Keratinocyte (primary cell): ENCODE data around the gene FANCG. TPM values are rescaled to one million over a fixed set of nuclear protein-coding genes. Genes with fewer than 3 reads are reported as not detected.
A peak's percentile ranks its signal among the peaks of the same experiment; 100 is the strongest.

Experiments used
- DNase-seq: peaks from one replicate; pipeline ENCODE4 v3.0.0-alpha.2; 2011; ENCODE audit warnings: low read depth, missing footprints, low spot score
- FAIRE-seq: peaks from 2 replicates; lab custom pipeline; 2011; peaks lifted over from hg19 to GRCh38; lab: Jason Lieb, UNC
- H2AFZ ChIP-seq: 2 replicates; pipeline ENCODE4 v1.6.0; 2012; ENCODE audit warnings: low read length, control low read depth, inconsistent platforms; ENCODE audit not compliant: control insufficient read depth
- H3K27ac ChIP-seq: 2 replicates; pipeline ENCODE4 v1.5.1; 2011; ENCODE audit warnings: low read length; ENCODE audit not compliant: control insufficient read depth, insufficient read depth
- H3K27me3 ChIP-seq: 3 replicates; pipeline ENCODE4 v1.6.0; 2011; ENCODE audit warnings: low read length; ENCODE audit not compliant: control insufficient read depth, insufficient read depth; ENCODE audit errors: extremely low read depth
- H3K36me3 ChIP-seq, 2 experiments: 2 replicates in 1 of 2; 3 replicates in 1 of 2; pipeline ENCODE4 v1.5.1; 2011; ENCODE audit warnings: low read length in 2 of 2, mild to moderate bottlenecking in 1 of 2; ENCODE audit not compliant: control insufficient read depth in 2 of 2, insufficient read depth in 2 of 2; ENCODE audit errors: extremely low read depth in 1 of 2
- H3K4me1 ChIP-seq: 3 replicates; pipeline ENCODE4 v1.5.1; 2011; ENCODE audit warnings: low read length; ENCODE audit not compliant: control insufficient read depth, insufficient read depth; ENCODE audit errors: extremely low read depth
- H3K4me2 ChIP-seq: 3 replicates; pipeline ENCODE4 v1.6.0; 2011; ENCODE audit warnings: low read depth, low read length; ENCODE audit not compliant: control insufficient read depth, insufficient read depth; ENCODE audit errors: extremely low read depth
- H3K4me3 ChIP-seq, 3 experiments: fragments of 200-600 bp in 1 of 3; sonication (generic) in 1 of 3; 2 replicates in 2 of 3; 3 replicates in 1 of 3; pipeline ENCODE4 v1.5.1; 2011 to 2016; ENCODE audit warnings: low read length in 3 of 3, mild to moderate bottlenecking in 3 of 3, control low read depth in 2 of 3, inconsistent platforms in 1 of 3, low read depth in 1 of 3, mixed read lengths in 1 of 3, mixed run types in 1 of 3, moderate library complexity in 1 of 3; ENCODE audit not compliant: control insufficient read depth in 2 of 3, insufficient read depth in 2 of 3; ENCODE audit errors: extremely low read depth in 1 of 3
- H3K79me2 ChIP-seq: 2 replicates; pipeline ENCODE4 v1.6.0; 2012; ENCODE audit warnings: low read length; ENCODE audit not compliant: control insufficient read depth, insufficient read depth
- H3K9ac ChIP-seq: 3 replicates; pipeline ENCODE4 v1.6.0; 2011; ENCODE audit warnings: low read length; ENCODE audit not compliant: control insufficient read depth, insufficient read depth; ENCODE audit errors: extremely low read depth
- H3K9me1 ChIP-seq: 3 replicates; pipeline ENCODE4 v1.6.0; 2011; ENCODE audit warnings: low read length; ENCODE audit not compliant: control insufficient read depth, insufficient read depth; ENCODE audit errors: extremely low read depth
- H3K9me3 ChIP-seq: 2 replicates; pipeline ENCODE4 v1.5.1; 2012; ENCODE audit warnings: low read depth, low read length; ENCODE audit not compliant: control insufficient read depth
- H4K20me1 ChIP-seq: 3 replicates; pipeline ENCODE4 v1.6.0; 2011; ENCODE audit warnings: low read length; ENCODE audit not compliant: control insufficient read depth, insufficient read depth; ENCODE audit errors: extremely low read depth
- EZH2 ChIP-seq: IDR thresholded peaks from one replicate; pipeline ENCODE4 v1.6.1; 2012; ENCODE audit warnings: inconsistent platforms, mild to moderate bottlenecking, low read length, moderate library complexity
- dilution Hi-C: fragments of 300-500 bp; cut with MboI; formaldehyde crosslinking; loops from one replicate; pipeline ENCODE4 v1.7.0; 2020; ENCODE audit warnings: low sequenced_read_pairs; ENCODE audit not compliant: extremely low pct_ligation_motif_present
- polyA plus RNA-seq, 5 experiments: library from polyadenylated mRNA; depleted of rRNA in 3 of 5; stranded (reverse) in 3 of 5; stranded (forward) in 1 of 5; unstranded in 1 of 5; fragments of >200 nt; gene quantifications; 1 replicate in 1 of 5; 2 replicates in 3 of 5; 3 replicates in 1 of 5; pipeline versions ENCODE4 v1.2.1 to v1.2.3, GENCODE V29; 2011 to 2012; ENCODE audit warnings: missing spikeins in 2 of 5, low read depth in 1 of 5, low replicate concordance in 1 of 5
- TF ChIP-seq, protein P1 (sequence below), 3 experiments: IDR thresholded peaks in 1 of 3; conservative IDR thresholded peaks in 1 of 3; optimal IDR thresholded peaks in 1 of 3; 2 replicates in 2 of 3; 3 replicates in 1 of 3; pipeline versions ENCODE3 to v1.5.1; 2011; ENCODE audit warnings: low read length in 3 of 3, mild to moderate bottlenecking in 3 of 3, moderate library complexity in 2 of 3, control low read depth in 1 of 3, inconsistent platforms in 1 of 3; ENCODE audit not compliant: insufficient read depth in 2 of 3; ENCODE audit errors: extremely low read depth in 1 of 3

FANCG gene
- polyA plus RNA-seq, 1 donor (not counting 4 experiments of a cell fraction or from before 2014, with no cell fraction given) = 14.6 TPM

DNA sequence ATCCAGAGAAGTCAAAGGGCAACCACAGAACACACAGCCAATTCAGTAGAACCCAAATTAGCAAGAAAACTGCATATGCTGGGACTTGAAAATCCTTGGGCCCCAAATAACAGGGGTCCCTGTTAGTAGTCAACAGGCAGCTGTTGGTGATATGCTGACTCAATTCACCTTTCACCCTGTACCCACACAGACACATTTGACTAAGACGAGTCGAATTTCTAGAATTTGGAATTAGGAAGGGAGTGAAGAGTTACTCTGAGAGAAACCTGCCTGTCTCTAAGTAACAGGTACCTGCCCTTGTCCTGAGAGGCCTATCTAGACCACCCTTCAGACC is 6.5 kb downstream of the FANCG start:
- H3K9ac ChIP-seq = peak overlapping the region; percentile 97

GRCh38 chr9:35072461-35073278 is 7.1 kb downstream of the FANCG start, which contains the start of gene VCP:
TSS of gene VCP (minus strand) at chr9:35072625. CDS start at chr9:35072353, 272 bp downstream.
- Histone ChIP-seq H4K20me1 (peaks cover 31% of the 10 kb centered on the region), H3K9me3 (no peaks in the 10 kb centered on the region), H3K4me3 (peak within 1 kb of the TSS; percentile 81 to 96 (median 91)), H3K9ac (peak within 1 kb of the TSS; percentile 97), H3K36me3 (peaks cover 9 to 20% of the 10 kb centered on the region in 2 experiments), H3K9me1 (peaks cover 3% of the 10 kb centered on the region), H3K27me3 (no peaks in the 10 kb centered on the region), H3K4me2 (peak within 1 kb of the TSS; percentile 71), H3K79me2 (peaks cover 44% of the 10 kb centered on the region), H3K4me1 (peaks cover 36% of the 10 kb centered on the region), H3K27ac (peak within 1 kb of the TSS; percentile 94), H2AFZ (peak within 1 kb of the TSS; percentile 71)
- FAIRE-seq (peak; percentile 92), DNase-seq (peak; percentile 92)
- TF ChIP-seq EZH2 = no peak
- TF ChIP-seq, protein P1, sequence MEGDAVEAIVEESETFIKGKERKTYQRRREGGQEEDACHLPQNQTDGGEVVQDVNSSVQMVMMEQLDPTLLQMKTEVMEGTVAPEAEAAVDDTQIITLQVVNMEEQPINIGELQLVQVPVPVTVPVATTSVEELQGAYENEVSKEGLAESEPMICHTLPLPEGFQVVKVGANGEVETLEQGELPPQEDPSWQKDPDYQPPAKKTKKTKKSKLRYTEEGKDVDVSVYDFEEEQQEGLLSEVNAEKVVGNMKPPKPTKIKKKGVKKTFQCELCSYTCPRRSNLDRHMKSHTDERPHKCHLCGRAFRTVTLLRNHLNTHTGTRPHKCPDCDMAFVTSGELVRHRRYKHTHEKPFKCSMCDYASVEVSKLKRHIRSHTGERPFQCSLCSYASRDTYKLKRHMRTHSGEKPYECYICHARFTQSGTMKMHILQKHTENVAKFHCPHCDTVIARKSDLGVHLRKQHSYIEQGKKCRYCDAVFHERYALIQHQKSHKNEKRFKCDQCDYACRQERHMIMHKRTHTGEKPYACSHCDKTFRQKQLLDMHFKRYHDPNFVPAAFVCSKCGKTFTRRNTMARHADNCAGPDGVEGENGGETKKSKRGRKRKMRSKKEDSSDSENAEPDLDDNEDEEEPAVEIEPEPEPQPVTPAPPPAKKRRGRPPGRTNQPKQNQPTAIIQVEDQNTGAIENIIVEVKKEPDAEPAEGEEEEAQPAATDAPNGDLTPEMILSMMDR (optimal IDR thresholded peaks at IDR 0.05 in 1 of 3, IDR thresholded peaks at IDR 0.05 in 1 of 3, conservative IDR thresholded peaks at IDR 0.05 in 1 of 3; ENCODE audit: extremely low read depth in 1 of 3, insufficient read depth in 2 of 3, low read length in 3 of 3) = peak in 1 of 3 experiments; percentile 26
- dilution Hi-C loops = no loop called here

More for the DNA sequence above, 6.5 kb downstream of the FANCG start:
- no peaks in the 10 kb centered on the region for H3K27me3 ChIP-seq
- dilution Hi-C loops = no loop called here
- no peak for DNase-seq
- TF ChIP-seq, protein P1 (optimal IDR thresholded peaks at IDR 0.05 in 1 of 3, IDR thresholded peaks at IDR 0.05 in 1 of 3, conservative IDR thresholded peaks at IDR 0.05 in 1 of 3; ENCODE audit: extremely low read depth in 1 of 3, insufficient read depth in 2 of 3, low read length in 3 of 3) = no peak
- TF ChIP-seq EZH2 = no peak
- peak overlapping the region; percentile 94 for H3K27ac ChIP-seq
- peaks cover 3% of the 10 kb centered on the region for H3K9me1 ChIP-seq
- H3K4me2 ChIP-seq = peak overlapping the region; percentile 71
- no peak overlapping the region for H2AFZ ChIP-seq
- peaks cover 26% of the 10 kb centered on the region for H4K20me1 ChIP-seq
- peaks cover 42% of the 10 kb centered on the region for H3K79me2 ChIP-seq
- H3K4me3 ChIP-seq = peak overlapping the region in 1 of 3 experiments; percentile 24
- no peak for FAIRE-seq
- H3K9me3 ChIP-seq = no peaks in the 10 kb centered on the region
- H3K36me3 ChIP-seq = peaks cover 4 to 14% of the 10 kb centered on the region in 2 experiments
- peaks cover 34% of the 10 kb centered on the region for H3K4me1 ChIP-seq
